ENCODE measurements around the gene TTC4.

DNA sequence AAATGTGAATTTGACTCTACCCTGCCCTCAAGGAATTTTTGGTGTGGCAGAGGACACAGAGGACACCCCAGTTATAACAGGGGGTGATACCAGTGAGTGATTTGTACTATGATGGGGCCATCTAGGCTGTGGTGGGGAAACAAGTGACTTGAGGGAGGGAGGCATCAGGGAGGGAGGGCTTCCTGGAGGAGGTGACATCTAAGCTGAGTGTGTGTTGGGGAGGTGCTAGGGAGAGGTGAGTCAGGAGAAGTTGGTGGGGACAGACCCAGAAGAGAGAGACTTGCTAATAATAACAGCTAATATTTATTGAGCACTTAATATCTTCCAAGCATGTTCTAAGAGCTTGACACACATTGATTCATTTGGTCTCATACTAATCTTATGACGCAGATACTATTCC is 19.9 kb upstream of the TTC4 start:
- TF ChIP-seq CTCF (conservative IDR thresholded peaks at IDR 0.05; ENCODE audit: low read length) (no peak), EZH2phosphoT487 (IDR thresholded peaks at IDR 0.05; ENCODE audit: borderline replicate concordance) (no peak)

Measured in Loucy (cell line).